ENCODE data around the gene NAA25.

- TF ChIP-seq CTCF (IDR thresholded peaks at IDR 0.05) (no peak), POLR2AphosphoS5 (IDR thresholded peaks at IDR 0.05) (no peak)
These were observed 82.7 kb downstream of the NAA25 start for GRCh38 chr12:112025808-112026375.

Data from prostate gland (tissue), 2 donors.